Measurements from ENCODE around the gene LAMA2.

GRCh38 chr6:129485746-129486145 is 602.8 kb downstream of the LAMA2 start:
- TF ChIP-seq POLR2AphosphoS5 (IDR thresholded peaks at IDR 0.05) (no peak), CTCF (IDR thresholded peaks at IDR 0.05) (no peak)

Data from breast epithelium (tissue), 3 donors.